H54 (cell line): Measurements from ENCODE around the gene MMP17.
"Not testable (repeated sequence)": the region's sequence is repeated elsewhere in the genome, so short reads cannot be mapped to it uniquely, and the experiment has no call there.

Source experiments
- DNase-seq: peaks from one replicate; pipeline ENCODE4 v3.0.0; 2011; ENCODE audit warnings: low spot score, mixed read lengths; ENCODE audit not compliant: insufficient read length
- FAIRE-seq: peaks from 3 replicates; lab custom pipeline; 2011; peaks lifted over from hg19 to GRCh38; lab: Jason Lieb, UNC
- POLR2A ChIP-seq: IDR thresholded peaks from 2 replicates; pipeline ENCODE4 v1.6.1; 2011; ENCODE audit warnings: low read depth, mild to moderate bottlenecking, low read length

The MMP17 gene

DNA sequence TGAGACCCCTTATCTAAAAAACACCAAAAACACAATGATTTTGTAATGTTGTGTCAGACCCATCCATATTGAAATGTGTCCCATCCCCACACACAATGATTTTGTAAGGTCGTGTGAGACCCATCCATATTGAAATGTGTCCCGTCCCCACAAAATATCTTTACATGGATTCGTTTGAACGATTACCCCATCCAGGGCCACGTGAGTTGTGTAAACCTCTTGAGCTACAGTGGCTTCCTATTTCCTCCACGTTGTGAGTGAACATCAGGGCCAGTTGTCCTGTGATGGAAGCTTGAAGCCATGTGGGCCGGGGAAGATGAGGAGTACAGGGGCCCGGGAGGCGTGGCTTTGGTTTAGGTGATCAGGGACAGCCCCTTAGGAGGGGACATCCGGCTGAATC lies 39.3 kb downstream of the MMP17 start:
- FAIRE-seq (no peak), DNase-seq (no peak)
- no peak for TF ChIP-seq POLR2A

DNA sequence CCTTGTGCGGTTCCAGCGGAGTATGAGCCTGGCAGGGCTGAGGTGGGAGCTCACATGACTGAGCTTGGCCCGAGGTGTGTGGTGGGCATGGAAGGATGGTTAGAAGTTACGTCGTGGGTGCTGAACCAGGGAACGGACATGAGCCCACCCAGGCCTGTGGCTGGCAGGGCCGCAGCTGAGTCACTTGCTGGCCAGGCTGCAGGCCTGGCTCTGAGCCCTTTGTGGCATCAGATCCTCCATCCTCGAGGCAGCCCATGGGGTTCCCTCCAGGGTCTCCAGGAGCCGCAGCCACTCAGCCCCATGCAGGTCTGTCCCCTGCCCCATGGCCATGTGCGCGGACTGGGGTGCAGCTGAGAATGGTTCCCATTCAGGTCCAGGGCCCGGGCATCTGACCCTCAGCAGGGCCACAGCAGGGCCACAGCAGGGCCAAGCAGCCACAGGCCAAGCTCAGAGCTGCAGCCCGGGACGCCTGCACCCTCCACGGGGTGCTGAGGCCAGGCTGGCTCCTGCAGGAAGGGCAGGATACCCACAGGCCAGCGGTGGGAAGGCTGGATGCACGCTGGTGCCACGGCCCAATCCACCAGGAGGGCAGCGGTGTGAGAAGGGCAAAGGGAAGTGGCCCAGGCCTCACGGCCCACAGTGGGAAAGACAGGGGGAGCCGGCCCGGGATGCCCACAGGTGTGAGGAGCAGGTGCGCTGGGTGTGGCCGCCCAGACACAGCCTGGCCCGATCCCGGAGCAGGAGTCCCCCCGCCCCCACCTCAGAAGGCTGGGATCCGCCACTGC lies 39.9 kb downstream of the MMP17 start:
- DNase-seq: no peak
- TF ChIP-seq POLR2A: no peak
- no peak for FAIRE-seq

DNA sequence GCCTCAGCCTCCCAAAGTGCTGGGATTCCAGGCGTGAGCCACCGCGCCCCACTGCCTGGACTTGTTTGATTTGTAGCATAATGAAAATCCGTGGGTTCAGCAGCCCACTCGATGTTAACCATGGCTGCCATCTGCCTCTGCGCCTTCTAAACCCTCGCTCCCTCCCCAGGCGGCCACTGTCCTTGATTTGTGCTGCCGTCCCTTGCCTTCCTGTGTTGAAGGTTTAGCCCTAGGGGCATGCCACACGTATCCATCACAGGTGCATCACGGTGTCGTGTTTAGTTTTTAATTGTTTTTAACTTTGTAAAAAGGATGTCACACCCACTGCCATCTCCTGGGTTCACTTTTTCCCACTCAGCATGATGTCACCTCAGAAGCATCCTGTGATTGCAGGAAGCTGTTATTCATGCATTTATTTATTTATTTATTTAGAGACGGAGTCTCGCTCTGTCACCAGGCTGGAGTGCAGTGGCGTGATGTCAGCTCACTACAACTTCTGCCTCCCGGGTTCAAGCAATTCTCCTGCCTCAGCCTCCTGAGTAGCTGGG lies 41.8 kb downstream of the MMP17 start:
- no peak for TF ChIP-seq POLR2A
- FAIRE-seq: no peak
- DNase-seq: peak; percentile 63

DNA sequence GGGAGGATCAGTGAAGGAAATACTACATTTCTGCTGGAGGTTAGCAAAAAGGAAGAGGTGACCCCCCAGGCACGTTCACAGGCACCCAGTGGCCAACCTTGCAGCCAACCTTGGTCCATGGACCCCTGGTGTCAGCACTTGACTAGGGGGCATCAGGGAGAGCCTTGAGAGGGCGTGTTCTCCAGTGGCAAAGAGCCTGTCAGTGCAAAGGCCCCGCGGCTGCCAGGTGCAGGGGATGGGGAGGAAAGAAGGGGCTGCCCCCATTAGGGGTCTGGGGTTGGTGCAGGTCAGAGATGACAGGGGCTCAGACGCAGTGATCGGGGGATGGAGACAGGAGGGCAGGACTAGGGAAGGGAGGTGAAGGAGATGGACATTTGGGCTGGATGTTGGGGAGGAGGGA lies 43.5 kb downstream of the MMP17 start:
- no peak for TF ChIP-seq POLR2A
- DNase-seq (no peak), FAIRE-seq (no peak)

DNA sequence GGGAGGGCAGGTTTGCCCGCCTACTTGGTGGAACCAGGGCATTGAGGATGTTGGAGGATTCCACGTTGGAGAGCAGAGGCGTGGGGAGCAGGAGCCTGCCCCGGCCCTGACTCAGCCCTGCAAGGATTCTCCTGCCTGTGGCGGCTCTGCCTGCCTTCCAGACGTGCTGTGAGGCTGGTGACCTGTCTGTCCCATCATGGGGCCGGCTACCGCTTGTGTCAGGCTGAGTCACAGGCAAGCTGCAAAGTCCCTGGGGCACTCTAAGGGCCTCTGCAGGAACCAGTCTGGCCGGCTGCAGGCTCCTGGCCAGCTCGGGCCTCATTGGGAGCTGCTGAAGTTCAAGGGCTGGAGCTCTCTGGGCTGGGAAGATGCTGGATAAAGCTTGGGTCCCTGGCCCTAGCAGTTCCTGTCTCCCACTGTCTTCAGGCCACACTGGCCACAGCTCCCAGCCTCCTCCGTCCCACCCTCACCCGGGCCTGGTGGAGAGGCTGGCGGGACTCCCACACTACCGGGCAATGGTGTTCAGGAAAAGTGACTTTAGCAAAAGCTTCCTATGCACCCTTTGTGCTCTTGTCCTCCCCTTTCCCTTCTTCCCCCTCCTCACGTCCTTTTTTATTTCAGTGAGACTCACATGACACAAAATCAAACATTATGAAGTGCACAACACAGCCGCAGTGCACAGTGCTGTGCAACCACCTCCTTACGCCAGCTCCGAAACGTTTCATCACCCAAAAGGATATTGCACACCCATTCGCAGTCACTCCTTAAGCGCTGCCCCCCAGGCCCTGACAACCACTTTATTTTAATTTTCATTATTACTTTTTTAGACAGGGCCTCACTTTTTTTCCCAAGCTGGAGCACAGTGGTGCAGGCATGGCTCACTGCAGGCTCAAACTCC lies 44.2 kb downstream of the MMP17 start:
- TF ChIP-seq POLR2A: peak; percentile 1; the same call in 1 of the 2 replicates
- peak; percentile 57 for FAIRE-seq
- peak; percentile 89 for DNase-seq

DNA sequence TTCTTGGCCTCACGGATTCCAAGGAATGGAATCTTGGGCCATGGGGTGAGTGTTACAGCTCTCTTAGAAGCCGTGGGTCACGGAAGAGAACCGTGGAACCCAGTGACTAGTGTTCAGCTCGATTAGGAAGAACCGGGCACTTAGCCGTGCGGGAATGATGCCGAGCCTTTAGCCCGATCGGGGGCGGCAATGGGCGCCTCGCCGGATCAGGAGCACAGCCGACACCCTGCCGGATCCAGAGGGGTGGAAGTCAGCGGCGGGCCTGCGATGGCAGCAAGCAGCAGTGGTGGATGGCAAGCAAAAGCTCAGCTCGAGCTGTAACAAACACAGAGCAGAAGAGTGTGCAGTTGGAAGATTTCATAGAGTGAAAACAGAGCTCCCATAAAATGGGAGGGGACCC lies 45.1 kb downstream of the MMP17 start:
- DNase-seq: no peak
- no peak for TF ChIP-seq POLR2A
- no peak for FAIRE-seq

DNA sequence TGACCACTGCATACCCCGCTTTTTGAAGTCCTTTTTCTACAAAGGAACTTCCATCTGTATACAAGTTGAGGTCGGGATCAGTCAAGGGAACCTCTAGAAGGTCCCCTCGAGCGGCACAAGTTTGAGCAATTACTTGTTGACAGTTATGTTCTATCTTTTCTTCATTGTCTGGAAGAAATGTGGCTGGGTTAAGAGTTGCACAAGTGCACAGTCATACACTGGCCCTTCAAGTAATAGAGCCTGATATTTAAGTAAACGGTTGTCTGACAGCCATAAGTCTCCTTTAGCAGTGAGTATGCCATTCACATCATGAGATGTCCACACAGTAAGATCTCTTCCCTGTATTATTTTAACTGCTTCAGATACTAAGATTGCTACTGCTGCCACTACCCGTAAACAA lies 46.8 kb downstream of the MMP17 start:
- not testable (repeated sequence) for DNase-seq, FAIRE-seq

DNA sequence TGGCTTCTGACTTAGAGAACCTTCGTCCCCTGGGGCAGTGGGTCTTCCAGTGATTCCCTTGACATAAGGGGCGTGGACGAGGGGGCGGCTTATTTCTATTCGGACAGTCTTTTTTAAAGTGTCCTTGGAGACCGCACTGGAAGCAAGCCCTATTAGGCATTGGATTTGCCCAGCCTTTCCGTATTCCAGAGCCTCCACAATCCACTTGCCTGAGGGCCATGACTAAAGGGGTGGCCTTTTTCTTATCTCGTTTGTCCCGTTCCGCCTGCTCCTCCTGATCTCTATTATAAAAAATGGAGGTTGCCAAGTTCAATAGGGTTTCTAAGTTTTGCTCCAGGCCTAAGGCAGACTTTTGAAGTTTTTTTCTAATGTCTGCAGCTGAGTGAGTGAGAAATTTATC lies 49.0 kb downstream of the MMP17 start:
- FAIRE-seq, DNase-seq: not testable (repeated sequence)

DNA sequence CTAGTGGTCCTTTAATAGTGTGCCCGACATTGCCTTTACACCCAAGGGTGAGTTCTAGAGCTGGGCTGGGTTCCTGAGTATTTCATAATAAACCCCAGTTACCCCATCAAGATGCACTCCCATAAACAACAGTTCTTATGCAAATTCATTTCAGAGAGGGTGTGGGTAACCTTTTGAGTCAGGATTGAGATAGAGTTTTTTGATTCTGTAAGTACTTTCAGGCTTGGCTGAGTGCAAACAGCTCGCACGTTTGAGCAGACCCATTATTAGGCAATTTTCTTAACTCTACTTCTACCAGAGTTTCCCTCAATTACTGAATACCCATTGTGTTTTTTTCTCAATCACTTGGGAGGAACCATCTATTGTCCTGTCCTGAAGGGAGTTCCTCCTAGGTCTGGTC lies 50.2 kb downstream of the MMP17 start:
- not testable (repeated sequence) for DNase-seq, FAIRE-seq

DNA sequence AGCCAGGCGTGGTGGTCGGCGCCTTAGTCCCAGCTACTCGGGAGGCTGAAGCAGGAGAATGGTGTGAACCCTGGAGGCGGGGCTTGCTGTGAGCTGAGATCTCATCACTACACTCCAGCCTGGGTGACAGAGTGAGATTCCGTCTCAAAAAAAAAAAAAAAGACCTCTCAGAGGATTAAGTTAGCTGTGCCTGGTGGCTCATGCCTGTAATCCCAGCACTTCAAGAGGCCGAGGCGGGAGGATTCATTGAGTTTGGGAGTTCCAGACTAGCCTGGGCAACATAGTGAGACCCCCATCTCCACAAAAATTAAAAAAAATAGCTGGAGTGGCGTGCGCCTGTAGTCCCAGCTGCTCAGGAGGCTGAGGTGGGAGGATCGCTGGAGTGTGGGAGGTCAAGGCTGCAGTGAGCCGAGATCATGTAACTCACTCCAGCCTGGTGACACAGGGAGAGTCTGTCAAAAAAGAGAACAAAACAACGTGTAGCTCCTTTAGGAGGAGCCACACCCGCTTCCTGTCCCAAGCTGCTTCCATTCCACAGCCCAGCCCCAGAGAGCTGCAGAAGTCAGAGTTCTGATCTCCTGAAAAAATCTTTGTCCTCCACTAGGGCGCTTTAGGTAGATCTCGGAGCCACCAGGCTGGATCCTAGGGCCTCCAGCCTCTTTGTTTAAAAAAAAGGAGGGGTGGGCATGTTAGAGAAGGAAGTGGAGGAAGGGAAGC lies 54.8 kb downstream of the MMP17 start:
- FAIRE-seq (no peak), DNase-seq (peak; percentile 35)
- TF ChIP-seq POLR2A: no peak

DNA sequence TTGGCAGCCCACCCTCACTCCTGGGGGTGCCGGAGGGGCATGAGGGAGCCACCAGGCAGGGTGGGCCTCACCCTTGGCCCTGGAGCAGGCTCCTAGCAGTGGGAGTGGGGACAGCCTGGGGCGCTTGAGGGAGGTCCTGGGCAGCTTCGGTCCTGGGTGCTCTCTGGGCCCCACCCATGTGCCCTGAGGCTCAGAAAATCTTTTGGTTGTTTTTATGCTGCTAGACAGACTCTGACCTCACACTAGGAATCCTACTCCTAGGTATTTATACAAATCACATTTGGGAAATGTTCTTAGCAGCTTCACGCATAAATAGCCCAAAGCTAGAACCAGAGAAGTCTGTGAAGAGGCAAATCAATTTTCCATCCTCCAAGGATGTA lies 55.3 kb downstream of the MMP17 start:
- DNase-seq (peak; percentile 1), FAIRE-seq (no peak)
- TF ChIP-seq POLR2A: no peak

DNA sequence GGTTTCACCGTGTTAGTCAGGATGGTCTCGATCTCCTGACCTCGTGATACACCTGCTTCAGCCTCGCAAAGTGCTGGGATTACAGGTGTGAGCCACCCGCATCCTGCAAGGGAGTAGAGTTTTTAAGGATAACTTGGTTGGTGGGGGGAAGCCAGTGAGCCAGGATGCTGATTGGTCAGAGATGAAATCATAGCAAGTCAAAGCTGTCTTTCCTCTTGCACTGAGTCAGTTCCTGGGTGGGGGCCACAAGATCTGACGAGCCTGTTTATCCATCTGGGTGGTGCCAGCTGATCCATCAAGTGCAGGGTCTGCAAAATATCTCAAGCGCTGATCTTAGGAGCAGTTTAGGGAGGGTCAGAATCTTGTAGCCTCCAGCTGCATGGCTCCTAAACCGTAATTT lies 56.9 kb downstream of the MMP17 start:
- not testable (repeated sequence) for FAIRE-seq, DNase-seq

DNA sequence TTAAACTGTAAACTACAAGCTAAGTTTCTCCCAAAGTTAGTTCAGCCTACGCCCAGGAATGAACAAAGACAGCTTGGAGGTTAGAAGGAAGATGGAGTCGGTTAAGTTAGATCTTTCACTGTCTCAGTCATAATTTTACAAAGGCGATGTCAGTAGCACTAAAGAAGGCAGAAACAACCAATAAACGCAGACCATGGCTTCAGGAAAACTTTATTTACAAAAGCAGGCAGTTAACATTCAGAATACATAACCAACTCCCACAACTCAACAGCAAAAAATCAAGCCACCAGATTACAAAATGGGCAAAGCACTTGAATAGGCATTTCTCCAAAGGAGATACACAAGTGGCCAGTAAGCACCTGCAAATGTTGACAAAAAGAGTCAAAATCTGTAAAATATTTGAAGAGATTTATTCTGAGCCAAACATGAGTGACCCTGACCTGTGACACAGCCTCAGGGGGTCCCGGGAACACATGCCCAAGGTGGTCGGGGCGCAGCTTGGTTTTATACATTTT lies 57.4 kb downstream of the MMP17 start:
- FAIRE-seq (no peak), DNase-seq (no peak)
- no peak for TF ChIP-seq POLR2A

DNA sequence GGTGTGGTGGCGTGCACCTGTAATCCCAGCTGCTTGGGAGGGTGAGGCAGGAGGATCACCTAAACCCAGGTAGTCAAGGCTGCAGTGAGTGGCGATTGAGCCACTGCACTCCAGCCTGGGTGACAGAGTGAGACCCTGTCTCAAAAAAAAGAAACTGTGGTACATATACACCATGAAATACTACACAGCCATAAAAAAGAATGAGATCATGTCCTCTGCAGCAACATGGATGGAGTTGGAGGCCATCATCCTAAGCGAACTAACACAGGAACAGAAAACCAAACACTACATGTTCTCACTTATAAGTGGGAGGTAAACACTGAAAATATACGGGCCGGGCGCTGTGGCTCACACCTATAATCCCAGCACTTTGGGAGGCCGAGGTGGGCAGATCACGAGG lies 63.5 kb downstream of the MMP17 start:
- FAIRE-seq: not testable (repeated sequence)

More for the DNA sequence above, 63.5 kb downstream of the MMP17 start:
- not testable (repeated sequence) for DNase-seq
